ENCODE measurements around the gene PTPRD.

PTPRD gene

GRCh38 chr9:8888591-8888990 is 1724.2 kb downstream of the PTPRD start:
- Histone ChIP-seq H3K27me3 (ENCODE audit: insufficient read depth, low read depth) (no peaks in the 10 kb centered on the region), H3K79me2 (ENCODE audit: insufficient read depth, low read depth) (no peaks in the 10 kb centered on the region), H2AFZ (ENCODE audit: low read depth) (no peak overlapping the region), H3K4me1 (ENCODE audit: low read depth, poor library complexity, severe bottlenecking) (no peaks in the 10 kb centered on the region), H3K4me3 (IDR thresholded peaks at IDR 0.05; ENCODE audit: insufficient read depth, low read depth, low read length) (no peak overlapping the region), H3K27ac (no peak overlapping the region), H4K20me1 (ENCODE audit: insufficient read depth) (no peaks in the 10 kb centered on the region), H3K9ac (no peak overlapping the region), H3K4me2 (no peak overlapping the region), H3K36me3 (ENCODE audit: insufficient read depth) (no peaks in the 10 kb centered on the region)
- TF ChIP-seq CTCF (conservative IDR thresholded peaks at IDR 0.05; ENCODE audit: low read depth, low read length): no peak

- Histone ChIP-seq H3K27ac (no peak overlapping the region), H4K20me1 (ENCODE audit: insufficient read depth) (no peaks in the 10 kb centered on the region), H3K4me2 (no peak overlapping the region), H3K79me2 (ENCODE audit: insufficient read depth, low read depth) (no peaks in the 10 kb centered on the region), H3K9ac (no peak overlapping the region), H3K27me3 (ENCODE audit: insufficient read depth, low read depth) (no peaks in the 10 kb centered on the region), H3K4me1 (ENCODE audit: low read depth, poor library complexity, severe bottlenecking) (no peaks in the 10 kb centered on the region), H2AFZ (ENCODE audit: low read depth) (no peak overlapping the region), H3K36me3 (ENCODE audit: insufficient read depth) (no peaks in the 10 kb centered on the region), H3K4me3 (IDR thresholded peaks at IDR 0.05; ENCODE audit: insufficient read depth, low read depth, low read length) (no peak overlapping the region)
- no peak for TF ChIP-seq CTCF (conservative IDR thresholded peaks at IDR 0.05; ENCODE audit: low read depth, low read length)
Measured at GRCh38 chr9:8887369-8887768, 1725.4 kb downstream of the PTPRD start.

- H3K36me3 ChIP-seq (ENCODE audit: insufficient read depth): no peaks in the 10 kb centered on the region
- no peak overlapping the region for H3K27ac ChIP-seq
- no peaks in the 10 kb centered on the region for H4K20me1 ChIP-seq (ENCODE audit: insufficient read depth)
- no peaks in the 10 kb centered on the region for H3K27me3 ChIP-seq (ENCODE audit: insufficient read depth, low read depth)
- no peak overlapping the region for H3K4me3 ChIP-seq (IDR thresholded peaks at IDR 0.05; ENCODE audit: insufficient read depth, low read depth, low read length)
- no peaks in the 10 kb centered on the region for H3K4me1 ChIP-seq (ENCODE audit: low read depth, poor library complexity, severe bottlenecking)
- H3K79me2 ChIP-seq (ENCODE audit: insufficient read depth, low read depth): no peaks in the 10 kb centered on the region
- TF ChIP-seq CTCF (conservative IDR thresholded peaks at IDR 0.05; ENCODE audit: low read depth, low read length): no peak
- H3K4me2 ChIP-seq: no peak overlapping the region
- no peak overlapping the region for H3K9ac ChIP-seq
- no peak overlapping the region for H2AFZ ChIP-seq (ENCODE audit: low read depth)
Measured at GRCh38 chr9:8883321-8883720, 1729.5 kb downstream of the PTPRD start.

- Histone ChIP-seq H2AFZ (ENCODE audit: low read depth) (no peak overlapping the region), H3K27me3 (ENCODE audit: insufficient read depth, low read depth) (no peaks in the 10 kb centered on the region), H3K27ac (no peak overlapping the region), H3K9ac (no peak overlapping the region), H3K4me2 (no peak overlapping the region), H3K4me1 (ENCODE audit: low read depth, poor library complexity, severe bottlenecking) (no peaks in the 10 kb centered on the region), H3K4me3 (IDR thresholded peaks at IDR 0.05; ENCODE audit: insufficient read depth, low read depth, low read length) (no peak overlapping the region), H3K36me3 (ENCODE audit: insufficient read depth) (no peaks in the 10 kb centered on the region), H3K79me2 (ENCODE audit: insufficient read depth, low read depth) (no peaks in the 10 kb centered on the region), H4K20me1 (ENCODE audit: insufficient read depth) (no peaks in the 10 kb centered on the region)
- TF ChIP-seq CTCF (conservative IDR thresholded peaks at IDR 0.05; ENCODE audit: low read depth, low read length): no peak
Measured at GRCh38 chr9:8880060-8880459, 1732.7 kb downstream of the PTPRD start.

GRCh38 chr9:8879284-8879683 is 1733.5 kb downstream of the PTPRD start:
- no peak overlapping the region for H2AFZ ChIP-seq (ENCODE audit: low read depth)

More at GRCh38 chr9:8879284-8879683, 1733.5 kb downstream of the PTPRD start:
- no peak for TF ChIP-seq CTCF (conservative IDR thresholded peaks at IDR 0.05; ENCODE audit: low read depth, low read length)
- no peaks in the 10 kb centered on the region for H4K20me1 ChIP-seq (ENCODE audit: insufficient read depth)
- H3K36me3 ChIP-seq (ENCODE audit: insufficient read depth): no peaks in the 10 kb centered on the region
- H3K4me1 ChIP-seq (ENCODE audit: low read depth, poor library complexity, severe bottlenecking): no peaks in the 10 kb centered on the region
- H3K9ac ChIP-seq: no peak overlapping the region
- no peak overlapping the region for H3K27ac ChIP-seq
- H3K27me3 ChIP-seq (ENCODE audit: insufficient read depth, low read depth): no peaks in the 10 kb centered on the region
- no peak overlapping the region for H3K4me2 ChIP-seq
- H3K79me2 ChIP-seq (ENCODE audit: insufficient read depth, low read depth): no peaks in the 10 kb centered on the region
- H3K4me3 ChIP-seq (IDR thresholded peaks at IDR 0.05; ENCODE audit: insufficient read depth, low read depth, low read length): no peak overlapping the region

All from KMS-11 (cell line).